Hepatocyte (in vitro differentiated cells): ENCODE measurements around the gene SKIDA1.
A peak's percentile ranks its signal among the peaks of the same experiment; 100 is the strongest.

Experiments used
- EZH2 ChIP-seq: fragments of 200-600 bp; sonication (generic); IDR thresholded peaks from 2 replicates; pipeline ENCODE4 v1.6.1; 2016; ENCODE audit warnings: antibody characterized with exemption, mild to moderate bottlenecking, borderline replicate concordance
- EZH2phosphoT487 ChIP-seq: fragments of 200-600 bp; sonication (generic); IDR thresholded peaks from one replicate; pipeline ENCODE4 v1.6.1; 2018; ENCODE audit warnings: antibody characterized with exemption, mild to moderate bottlenecking, low read depth, moderate library complexity; ENCODE audit not compliant: unreplicated experiment, severe bottlenecking
- TF ChIP-seq, protein P1 (sequence below): fragments of 200-600 bp; sonication (generic); IDR thresholded peaks from 2 replicates; pipeline ENCODE4 v1.5.1; 2016; ENCODE audit warnings: antibody characterized with exemption, mild to moderate bottlenecking; ENCODE audit not compliant: poor library complexity

DNA sequence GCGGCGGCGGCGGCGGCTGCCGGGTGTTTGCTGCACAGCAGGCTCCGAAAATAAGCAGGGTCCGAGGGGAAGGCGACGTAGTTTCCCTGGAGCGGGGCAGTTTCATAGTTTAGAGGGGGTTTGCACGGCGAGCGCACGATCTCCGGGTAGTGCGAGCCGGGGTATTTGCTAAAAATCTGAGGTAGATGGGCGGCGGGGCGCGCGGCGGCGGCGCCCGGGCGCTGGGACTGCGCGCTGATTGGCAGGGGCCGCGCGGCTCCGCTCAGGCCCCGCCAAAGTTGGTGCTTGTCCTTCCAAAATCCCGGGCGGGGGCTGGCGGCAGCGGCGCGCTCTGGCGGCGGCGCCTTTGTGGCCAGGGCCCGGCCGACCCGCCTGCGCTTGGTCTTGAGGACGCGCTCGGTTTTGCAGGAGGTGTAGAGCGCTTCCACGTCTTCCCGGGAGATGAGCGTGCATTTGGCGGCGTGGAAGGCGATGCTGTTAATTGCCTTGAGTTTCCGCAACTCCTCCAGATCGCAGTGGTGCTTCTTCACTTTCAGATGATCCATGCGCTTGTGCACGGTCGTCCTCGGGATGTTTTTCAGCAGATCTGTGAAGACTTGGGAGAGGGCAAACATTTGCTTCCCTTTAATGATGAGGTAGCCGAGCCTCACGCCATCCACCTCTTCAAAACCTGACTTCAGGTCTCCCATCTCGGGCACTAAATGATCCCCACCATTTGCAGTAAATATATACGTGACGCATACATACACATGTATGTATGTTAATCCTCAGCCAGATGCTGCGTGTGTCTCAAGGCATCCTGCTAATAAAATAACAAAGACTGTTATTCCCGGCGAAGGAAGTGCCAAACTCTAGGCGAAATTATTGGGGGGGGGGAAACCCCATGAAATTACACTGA is 8.1 kb downstream of the SKIDA1 start:
- TF ChIP-seq, protein P1, sequence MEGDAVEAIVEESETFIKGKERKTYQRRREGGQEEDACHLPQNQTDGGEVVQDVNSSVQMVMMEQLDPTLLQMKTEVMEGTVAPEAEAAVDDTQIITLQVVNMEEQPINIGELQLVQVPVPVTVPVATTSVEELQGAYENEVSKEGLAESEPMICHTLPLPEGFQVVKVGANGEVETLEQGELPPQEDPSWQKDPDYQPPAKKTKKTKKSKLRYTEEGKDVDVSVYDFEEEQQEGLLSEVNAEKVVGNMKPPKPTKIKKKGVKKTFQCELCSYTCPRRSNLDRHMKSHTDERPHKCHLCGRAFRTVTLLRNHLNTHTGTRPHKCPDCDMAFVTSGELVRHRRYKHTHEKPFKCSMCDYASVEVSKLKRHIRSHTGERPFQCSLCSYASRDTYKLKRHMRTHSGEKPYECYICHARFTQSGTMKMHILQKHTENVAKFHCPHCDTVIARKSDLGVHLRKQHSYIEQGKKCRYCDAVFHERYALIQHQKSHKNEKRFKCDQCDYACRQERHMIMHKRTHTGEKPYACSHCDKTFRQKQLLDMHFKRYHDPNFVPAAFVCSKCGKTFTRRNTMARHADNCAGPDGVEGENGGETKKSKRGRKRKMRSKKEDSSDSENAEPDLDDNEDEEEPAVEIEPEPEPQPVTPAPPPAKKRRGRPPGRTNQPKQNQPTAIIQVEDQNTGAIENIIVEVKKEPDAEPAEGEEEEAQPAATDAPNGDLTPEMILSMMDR = no peak
- TF ChIP-seq EZH2 = no peak
- TF ChIP-seq EZH2phosphoT487 = peak; percentile 79
